Gastrocnemius medialis (tissue), 4 donors: ENCODE data around the gene PRPSAP2. TPM values are rescaled to one million over a fixed set of nuclear protein-coding genes. Genes with fewer than 3 reads are reported as not detected.

Experiments
- ATAC-seq, 2 donors: fragments of 150-250 bp; one replicate each; pipeline ENCODE4 v1.9.1; 2016
- DNase-seq, 2 donors: peaks; one replicate each; pipeline ENCODE4 v3.0.0-alpha.2; 2019
- H3K27ac ChIP-seq, 4 donors: fragments of 200-600 bp; sonication (generic); 1 replicate in 1 of 4; 2 replicates in 3 of 4; pipeline ENCODE4 v1.5.1; 2016 to 2018; ENCODE audit warnings: mild to moderate bottlenecking in 2 of 4, moderate library complexity in 1 of 4
- H3K27me3 ChIP-seq, 3 donors: fragments of 200-600 bp; sonication (generic) in 2 of 3; 1 replicate in 1 of 3; 2 replicates in 2 of 3; pipeline versions ENCODE4 v1.5.1 to v1.6.0; 2016 to 2019; ENCODE audit warnings: mild to moderate bottlenecking in 1 of 3, moderate library complexity in 1 of 3
- H3K36me3 ChIP-seq, 2 donors: fragments of 200-600 bp; sonication (generic) in 1 of 2; one replicate each; pipeline ENCODE4 v1.5.1; 2017 to 2018
- H3K4me1 ChIP-seq, 2 donors: fragments of 200-600 bp; sonication (generic) in 1 of 2; one replicate each; pipeline ENCODE4 v1.5.1; 2016 to 2017; ENCODE audit warnings: mild to moderate bottlenecking in 2 of 2
- H3K4me3 ChIP-seq, 4 donors: fragments of 200-600 bp; sonication (generic) in 3 of 4; 1 replicate in 1 of 4; 2 replicates in 3 of 4; pipeline ENCODE4 v1.5.1; 2016 to 2019; ENCODE audit warnings: mild to moderate bottlenecking in 2 of 4
- H3K9me3 ChIP-seq, 3 donors: fragments of 200-600 bp; sonication (generic) in 2 of 3; 1 replicate in 1 of 3; 2 replicates in 2 of 3; pipeline ENCODE4 v1.5.1; 2016 to 2019
- POLR2A ChIP-seq, 2 donors: fragments of 450-650 bp; IDR thresholded peaks; one replicate each; pipeline ENCODE4 v1.6.1; 2017; ENCODE audit warnings: antibody characterized with exemption in 2 of 2, mild to moderate bottlenecking in 2 of 2, moderate library complexity in 2 of 2
- in situ Hi-C, 4 donors: fragments of 200-750 bp; cut with MboI; loops; one replicate each; pipeline versions ENCODE4 v1.15.0 to v1.8.0; 2017; ENCODE audit warnings: low sequenced_read_pairs in 4 of 4
- intact Hi-C: fragments of 100-400 bp; cut with DNase I; formaldehyde crosslinking; loops from one replicate; pipeline ENCODE4 v1.15.1; 2023; ENCODE audit warnings: low total_unique reads
- total RNA-seq, 4 donors: library from RNA; depleted of rRNA; stranded (reverse); fragments of >200 nt; gene quantifications; one replicate each; pipeline versions ENCODE4 v1.1.0 to v1.2.3, GENCODE V29; 2016
- TF ChIP-seq, protein P1 (sequence below), 5 experiments: fragments of 450-650 bp in 3 of 5; fragments of 200-600 bp in 2 of 5; sonication (generic) in 2 of 5; IDR thresholded peaks in 4 of 5; conservative IDR thresholded peaks in 1 of 5; 1 replicate in 4 of 5; 2 replicates in 1 of 5; pipeline ENCODE4 v1.5.1; 2016 to 2019; ENCODE audit warnings: antibody characterized with exemption in 5 of 5, mild to moderate bottlenecking in 3 of 5, moderate library complexity in 3 of 5

Gene PRPSAP2
- total RNA-seq, 4 donors from 2014 or later: 7.9 to 15.8 (median 10.3) TPM

DNA sequence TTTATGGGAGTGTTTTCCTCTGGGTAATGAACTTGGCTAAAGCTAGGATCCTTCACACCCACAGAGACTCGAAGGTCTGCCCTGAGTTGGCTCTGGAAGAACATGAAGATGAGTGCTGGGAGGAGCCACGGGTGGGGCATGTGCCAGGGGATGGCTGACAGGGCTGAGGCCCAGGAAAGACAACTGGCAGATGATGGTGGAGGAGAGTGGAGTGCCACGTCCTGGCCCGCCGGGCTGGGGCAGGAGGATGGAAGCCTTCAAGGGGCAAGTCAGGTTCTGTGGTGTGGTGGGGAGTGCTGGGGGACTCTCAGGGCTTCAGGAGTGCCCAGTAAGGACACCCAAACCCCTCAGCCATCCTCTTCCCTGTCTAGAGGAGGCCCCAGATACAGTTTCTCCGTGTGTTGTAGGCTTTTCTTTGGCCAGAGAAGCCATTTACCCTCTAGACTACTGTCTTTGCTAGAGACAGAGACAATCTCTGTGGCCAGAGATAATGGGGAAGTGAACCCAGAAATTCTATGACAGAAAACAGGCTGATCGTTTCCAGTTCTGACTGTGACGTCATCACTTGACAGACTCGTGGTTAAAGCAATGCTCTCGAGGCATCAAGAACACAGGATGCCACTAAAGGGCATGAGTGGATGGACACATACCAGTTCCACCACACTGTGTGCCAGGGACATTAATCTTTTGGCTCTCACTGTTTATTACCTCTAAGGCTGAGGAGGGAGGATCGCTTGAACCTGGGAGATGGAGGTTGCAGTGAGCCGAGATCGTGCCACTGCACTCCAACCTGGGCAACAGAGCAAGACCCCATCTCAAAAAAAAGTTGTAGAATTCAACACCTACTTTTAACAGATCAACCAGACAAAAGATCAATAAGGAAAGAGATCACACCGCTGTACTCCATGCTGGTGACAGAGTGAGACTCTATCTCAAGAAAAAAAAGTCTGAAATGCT is 75.4 kb downstream of the PRPSAP2 start:
- no peak for ATAC-seq
- TF ChIP-seq POLR2A (IDR thresholded peaks at IDR 0.05): no peak
- TF ChIP-seq, protein P1, sequence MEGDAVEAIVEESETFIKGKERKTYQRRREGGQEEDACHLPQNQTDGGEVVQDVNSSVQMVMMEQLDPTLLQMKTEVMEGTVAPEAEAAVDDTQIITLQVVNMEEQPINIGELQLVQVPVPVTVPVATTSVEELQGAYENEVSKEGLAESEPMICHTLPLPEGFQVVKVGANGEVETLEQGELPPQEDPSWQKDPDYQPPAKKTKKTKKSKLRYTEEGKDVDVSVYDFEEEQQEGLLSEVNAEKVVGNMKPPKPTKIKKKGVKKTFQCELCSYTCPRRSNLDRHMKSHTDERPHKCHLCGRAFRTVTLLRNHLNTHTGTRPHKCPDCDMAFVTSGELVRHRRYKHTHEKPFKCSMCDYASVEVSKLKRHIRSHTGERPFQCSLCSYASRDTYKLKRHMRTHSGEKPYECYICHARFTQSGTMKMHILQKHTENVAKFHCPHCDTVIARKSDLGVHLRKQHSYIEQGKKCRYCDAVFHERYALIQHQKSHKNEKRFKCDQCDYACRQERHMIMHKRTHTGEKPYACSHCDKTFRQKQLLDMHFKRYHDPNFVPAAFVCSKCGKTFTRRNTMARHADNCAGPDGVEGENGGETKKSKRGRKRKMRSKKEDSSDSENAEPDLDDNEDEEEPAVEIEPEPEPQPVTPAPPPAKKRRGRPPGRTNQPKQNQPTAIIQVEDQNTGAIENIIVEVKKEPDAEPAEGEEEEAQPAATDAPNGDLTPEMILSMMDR (IDR thresholded peaks at IDR 0.05 in 4 of 5, conservative IDR thresholded peaks at IDR 0.05 in 1 of 5): no peak
- in situ Hi-C loops: no loop called here

DNA sequence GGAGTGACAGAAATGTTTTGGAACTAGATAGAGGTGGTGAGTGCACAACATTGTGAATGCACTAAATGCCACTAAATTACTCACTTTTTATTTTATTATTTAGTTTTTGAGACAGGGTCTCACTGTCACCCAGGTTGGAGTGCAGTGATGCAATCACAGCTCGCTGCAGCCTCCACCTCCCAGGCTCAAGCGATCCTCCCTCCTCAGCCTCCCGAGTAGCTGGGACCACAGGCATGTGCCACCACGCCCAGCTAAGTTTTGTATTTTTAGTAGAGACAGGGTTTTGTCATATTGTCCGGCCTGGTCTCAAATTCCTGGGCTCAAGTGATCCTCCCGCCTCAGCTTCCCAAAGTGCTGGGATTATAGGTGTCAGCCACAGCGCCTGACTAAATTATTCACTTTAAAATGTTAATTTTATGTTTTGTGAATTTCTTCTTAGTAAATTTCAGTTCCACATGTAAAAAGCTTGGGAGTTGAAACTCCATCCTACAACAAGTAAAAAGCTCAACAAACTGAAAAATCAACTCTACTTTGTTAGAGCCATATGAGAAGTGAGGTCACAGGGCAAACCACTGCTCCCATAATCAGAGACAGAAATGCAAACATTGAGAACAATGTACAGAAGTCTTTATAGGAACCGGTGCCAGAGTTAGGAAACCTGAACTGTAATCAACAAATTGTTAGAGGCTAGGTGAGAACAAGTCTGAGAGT is 80.2 kb downstream of the PRPSAP2 start:
- H3K27ac ChIP-seq: no peak overlapping the region
- TF ChIP-seq, protein P1 (IDR thresholded peaks at IDR 0.05 in 4 of 5, conservative IDR thresholded peaks at IDR 0.05 in 1 of 5): no peak
- no peak for TF ChIP-seq POLR2A (IDR thresholded peaks at IDR 0.05)
- peaks cover 0 to 11% (median 0%) of the 10 kb centered on the region in 3 donors for H3K27me3 ChIP-seq
- ATAC-seq (no peak), DNase-seq (no peak)
- in situ Hi-C loops (no loop called here), intact Hi-C loops (no loop called here)
- H3K4me1 ChIP-seq: no peaks in the 10 kb centered on the region
- H3K4me3 ChIP-seq: no peak overlapping the region
- H3K36me3 ChIP-seq: no peaks in the 10 kb centered on the region
- no peaks in the 10 kb centered on the region for H3K9me3 ChIP-seq

More for the DNA sequence above, 75.4 kb downstream of the PRPSAP2 start:
- no peaks in the 10 kb centered on the region for H3K4me1 ChIP-seq
- peaks cover 0 to 28% of the 10 kb centered on the region in 2 donors for H3K36me3 ChIP-seq
- no peaks in the 10 kb centered on the region for H3K9me3 ChIP-seq
- H3K4me3 ChIP-seq: no peak overlapping the region
- no peak overlapping the region for H3K27ac ChIP-seq
- intact Hi-C loops: no loop called here
- peaks cover 0 to 4% (median 0%) of the 10 kb centered on the region in 3 donors for H3K27me3 ChIP-seq
- no peak for DNase-seq

DNA sequence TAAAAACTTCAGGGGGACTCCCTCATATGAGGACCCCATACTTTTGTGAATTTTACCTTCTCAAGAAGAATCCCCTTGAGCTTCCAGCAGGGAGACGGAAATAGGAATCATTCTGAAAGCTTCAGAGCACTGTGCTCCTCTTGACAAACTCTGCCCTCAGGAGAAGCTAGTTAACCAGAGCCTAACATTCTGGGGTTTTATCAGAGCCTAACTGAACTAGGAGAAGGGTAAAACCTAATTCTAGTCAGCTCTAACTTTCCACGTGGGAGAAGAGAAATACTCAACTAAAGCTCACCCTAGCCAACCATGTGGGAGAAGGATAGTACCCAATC is 80.7 kb downstream of the PRPSAP2 start:
- DNase-seq: no peak
- in situ Hi-C loops: no loop called here
- no peak for ATAC-seq
- intact Hi-C loops: no loop called here
- H3K27ac ChIP-seq: no peak overlapping the region
- H3K4me3 ChIP-seq: no peak overlapping the region
- TF ChIP-seq, protein P1 (IDR thresholded peaks at IDR 0.05 in 4 of 5, conservative IDR thresholded peaks at IDR 0.05 in 1 of 5): no peak
- TF ChIP-seq POLR2A (IDR thresholded peaks at IDR 0.05): no peak
- peaks cover 0 to 11% (median 0%) of the 10 kb centered on the region in 3 donors for H3K27me3 ChIP-seq
- no peaks in the 10 kb centered on the region for H3K36me3 ChIP-seq
- no peaks in the 10 kb centered on the region for H3K9me3 ChIP-seq
- no peaks in the 10 kb centered on the region for H3K4me1 ChIP-seq

DNA sequence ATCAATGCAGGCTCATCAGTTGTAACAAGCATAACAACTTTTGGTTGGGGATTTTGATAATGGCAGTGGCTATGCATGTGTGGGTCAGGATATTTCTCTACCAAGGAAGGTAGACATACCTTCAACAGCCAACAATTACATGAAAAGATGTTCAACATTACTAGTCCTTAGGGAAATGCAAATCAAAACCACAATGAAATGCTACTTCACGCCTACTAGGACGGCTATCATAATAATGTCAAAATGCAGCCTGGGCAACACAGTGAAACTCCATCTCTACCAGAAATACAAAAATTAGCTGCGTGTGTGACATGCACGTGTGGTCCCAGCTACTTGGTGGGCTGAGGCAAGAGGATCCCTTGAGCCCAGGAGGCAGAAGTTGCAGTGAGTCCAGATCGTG is 86.7 kb downstream of the PRPSAP2 start:
- in situ Hi-C loops: no loop called here

More for the DNA sequence above, 86.7 kb downstream of the PRPSAP2 start:
- Histone ChIP-seq H3K27me3 (peaks cover 5 to 12% (median 11%) of the 10 kb centered on the region in 3 donors), H3K9me3 (no peaks in the 10 kb centered on the region), H3K4me1 (no peaks in the 10 kb centered on the region), H3K36me3 (no peaks in the 10 kb centered on the region), H3K4me3 (no peak overlapping the region), H3K27ac (no peak overlapping the region)
- DNase-seq: no peak
- no peak for ATAC-seq
- intact Hi-C loops: no loop called here
- no peak for TF ChIP-seq POLR2A (IDR thresholded peaks at IDR 0.05)
- TF ChIP-seq, protein P1 (IDR thresholded peaks at IDR 0.05 in 4 of 5, conservative IDR thresholded peaks at IDR 0.05 in 1 of 5): no peak
